Measurements from ENCODE around the gene RBM27.
"Not testable (repeated sequence)": the region's sequence is repeated elsewhere in the genome, so short reads cannot be mapped to it uniquely, and the experiment has no call there.

The RBM27 gene

DNA sequence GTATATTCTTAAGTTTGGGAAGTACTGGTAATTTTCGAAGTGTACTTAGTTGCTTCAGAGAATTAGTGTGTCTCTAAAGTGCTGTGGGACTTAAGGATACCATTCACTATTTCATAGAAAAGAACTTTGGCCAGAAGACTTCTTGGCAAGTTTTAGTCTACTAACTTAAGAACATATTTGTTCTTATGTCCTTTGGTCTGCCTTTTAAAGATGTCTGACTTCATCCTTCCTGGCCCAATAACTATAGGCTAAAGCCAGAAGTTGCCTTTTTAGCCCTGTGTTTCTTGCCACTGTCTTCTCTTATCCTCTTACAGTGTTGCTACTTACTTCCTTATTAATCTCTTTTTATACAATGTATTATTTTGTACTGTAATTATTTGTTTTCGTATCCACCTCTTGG is 6.3 kb downstream of the RBM27 start:
- DNase-seq: no peak

DNA sequence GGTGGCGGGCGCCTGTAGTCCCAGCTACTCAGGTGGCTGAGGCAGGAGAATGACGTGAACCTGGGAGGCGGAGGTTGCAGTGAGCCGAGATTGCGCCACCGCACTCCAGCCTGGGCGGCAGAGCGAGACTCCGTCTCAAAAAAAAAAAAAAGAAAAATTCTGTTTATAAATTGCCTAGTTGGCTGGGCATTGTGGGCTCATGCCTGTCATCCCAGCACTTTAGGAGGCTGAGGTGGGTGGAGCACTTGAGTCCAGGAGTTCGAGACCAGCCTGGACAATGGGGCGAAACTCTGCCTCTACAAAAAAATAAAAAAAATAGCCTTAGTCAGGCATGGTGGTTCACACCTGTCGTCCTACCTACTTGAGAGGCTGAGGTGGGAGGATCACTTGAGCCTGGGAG is 7.4 kb downstream of the RBM27 start:
- not testable (repeated sequence) for DNase-seq

DNA sequence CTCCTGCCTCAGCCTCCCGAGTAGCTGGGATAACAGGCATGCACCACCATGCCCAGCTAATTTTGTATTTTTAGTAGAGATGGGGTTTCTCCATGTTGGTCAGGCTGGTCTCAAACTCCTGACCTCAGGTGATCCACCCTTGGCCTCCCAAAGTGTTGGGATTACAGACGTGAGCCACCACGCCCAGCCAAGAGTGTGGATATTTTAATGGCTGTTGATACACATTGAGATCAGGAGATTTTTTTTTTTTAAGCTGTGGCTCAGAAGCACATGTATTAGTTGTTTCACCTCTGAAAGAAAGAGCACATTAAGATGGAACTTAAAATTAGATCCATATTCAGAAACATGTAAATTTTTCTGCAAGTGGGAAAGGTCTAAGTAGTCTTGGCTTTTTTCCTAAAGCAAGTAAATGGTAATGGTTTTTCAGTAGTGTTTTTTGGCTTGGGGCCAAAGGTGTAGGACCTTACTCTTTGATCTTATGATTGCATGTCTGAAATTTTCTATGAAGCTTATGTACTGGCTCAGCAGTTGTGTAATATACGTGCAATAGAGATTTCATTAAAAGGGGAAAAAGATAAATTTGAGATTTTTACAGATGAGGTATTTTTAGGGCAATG is 9.9 kb downstream of the RBM27 start:
- no peak for DNase-seq

DNA sequence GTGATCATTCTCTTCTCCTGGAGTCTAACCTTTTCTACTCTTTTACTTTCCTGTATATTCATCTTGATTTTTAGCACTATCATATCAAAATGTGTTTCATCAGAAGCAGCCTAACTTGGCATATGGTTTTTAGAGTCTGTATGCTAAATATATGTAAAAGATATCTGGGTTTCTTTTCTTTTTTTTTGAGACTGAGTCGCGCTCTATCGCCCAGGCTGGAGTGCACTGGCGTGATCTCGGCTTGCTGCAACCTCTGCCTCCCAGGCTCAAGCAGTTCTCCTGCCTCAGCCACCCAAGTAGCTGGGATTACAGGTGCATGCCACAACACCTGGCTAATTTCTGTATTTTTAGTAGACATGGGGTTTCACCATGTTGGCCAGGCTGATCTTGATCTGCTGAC is 11.5 kb downstream of the RBM27 start:
- DNase-seq: not testable (repeated sequence)

DNA sequence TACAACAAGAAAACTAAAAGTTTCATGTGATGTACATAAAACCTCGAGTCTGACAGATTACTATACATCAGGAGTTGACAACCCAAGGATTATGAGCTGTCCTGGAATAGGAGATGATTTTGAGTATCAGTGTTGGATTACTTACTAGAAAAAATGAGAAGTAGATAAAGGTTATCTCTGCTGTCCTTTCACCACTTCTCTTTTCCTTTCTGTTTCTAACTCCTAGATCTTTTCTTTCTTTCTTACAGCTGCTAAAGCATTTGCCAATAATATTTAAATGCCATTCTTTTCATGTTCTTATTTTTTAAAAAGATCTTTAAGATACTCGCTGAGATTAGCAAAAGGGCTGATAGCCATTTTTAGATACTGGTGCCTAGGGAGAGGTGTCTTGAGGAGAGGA is 14.8 kb downstream of the RBM27 start:
- no peak for DNase-seq

DNA sequence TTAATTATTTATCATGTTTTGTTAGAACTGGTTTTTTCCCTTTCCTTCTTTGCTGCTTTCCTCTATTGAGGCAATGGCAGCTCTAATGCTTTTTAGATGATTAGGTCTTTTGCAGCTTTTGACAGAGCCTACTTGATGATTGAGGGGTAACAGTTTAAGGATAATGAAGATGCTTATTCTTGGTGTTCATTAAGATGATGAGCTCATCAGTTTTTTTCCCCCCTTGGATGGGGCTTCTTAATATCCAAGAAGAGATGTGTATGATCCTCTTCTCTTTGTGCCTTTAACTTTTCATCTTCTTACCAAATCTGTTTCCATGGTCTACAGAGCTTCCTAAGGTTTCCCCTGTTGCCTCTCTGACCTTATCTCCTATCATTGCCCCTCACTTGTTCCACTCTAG is 15.8 kb downstream of the RBM27 start:
- no peak for DNase-seq

DNA sequence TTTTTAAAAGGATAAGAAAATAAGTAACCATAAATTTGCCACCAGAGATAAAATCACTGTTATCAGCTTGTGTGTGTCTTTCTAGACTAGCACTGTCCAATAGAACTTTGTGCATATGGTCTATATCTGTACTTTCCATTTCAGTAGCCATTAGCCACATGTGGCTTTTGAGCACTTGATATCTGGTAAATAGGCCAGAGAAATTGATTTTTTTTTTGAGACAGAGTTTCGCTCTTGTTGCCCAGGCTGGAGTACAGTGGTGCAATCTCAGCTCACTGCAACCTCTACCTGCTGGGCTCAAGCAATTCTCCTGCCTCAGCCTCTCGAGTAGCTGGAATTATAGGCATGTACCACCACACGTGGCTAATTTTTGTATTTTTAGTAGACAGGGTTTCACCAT is 17.8 kb downstream of the RBM27 start:
- no peak for DNase-seq

DNA sequence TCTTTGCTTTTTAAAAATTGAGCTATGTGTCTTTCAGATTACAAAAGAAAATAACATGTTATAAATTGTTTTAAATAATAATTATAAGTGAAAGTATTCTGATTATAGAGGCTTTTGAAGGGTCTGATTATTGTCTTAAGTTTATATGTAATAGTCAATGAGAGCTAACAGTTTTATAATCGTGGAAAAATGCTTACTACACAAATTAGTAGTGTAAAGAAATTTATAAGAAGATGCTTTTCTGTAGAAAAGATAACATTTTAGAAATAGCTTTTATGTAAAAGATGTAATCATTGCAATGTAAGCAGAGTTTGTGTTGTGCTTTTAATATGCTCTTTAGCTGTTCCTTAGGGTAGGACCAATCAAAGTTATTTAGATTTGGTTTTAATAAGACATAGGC is 18.6 kb downstream of the RBM27 start:
- no peak for DNase-seq

DNA sequence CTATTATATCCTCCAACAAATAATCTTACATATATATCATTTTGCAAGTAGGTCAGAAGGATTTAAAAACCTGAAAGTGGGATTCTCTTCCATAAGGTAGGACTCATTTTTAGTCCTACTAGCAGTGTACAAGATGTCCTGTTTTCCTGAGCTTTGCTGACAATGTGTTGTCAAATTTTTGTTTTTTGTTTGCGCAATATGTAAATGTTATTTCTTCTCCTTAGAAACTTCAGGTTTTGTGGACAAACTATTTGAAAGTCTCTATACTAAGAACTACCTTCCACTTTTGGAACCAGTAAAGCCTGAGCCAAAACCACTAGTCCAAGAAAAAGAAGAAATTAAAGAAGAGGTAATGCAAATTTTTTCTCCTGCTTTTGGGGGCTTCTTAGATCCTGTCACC is 19.8 kb downstream of the RBM27 start:
- no peak for DNase-seq

DNA sequence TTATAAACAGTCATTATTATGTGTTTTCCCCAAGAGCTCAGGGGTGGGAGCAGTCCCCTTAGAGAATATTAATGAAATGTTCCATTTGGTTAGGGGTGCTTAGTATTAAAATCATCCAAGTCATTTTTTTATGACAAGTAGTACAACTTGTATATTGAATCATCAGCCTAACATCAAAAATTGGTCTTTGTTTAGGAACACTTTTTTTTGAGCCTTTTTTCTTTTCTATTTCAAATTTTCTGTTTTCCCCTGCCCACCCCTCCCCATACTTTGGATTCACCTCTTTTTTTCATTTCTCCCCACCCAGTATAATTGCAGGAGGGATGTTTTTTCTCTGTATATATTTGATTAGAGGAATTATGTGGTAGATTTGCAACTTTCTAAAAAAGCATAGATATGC is 25.8 kb downstream of the RBM27 start:
- no peak for DNase-seq

DNA sequence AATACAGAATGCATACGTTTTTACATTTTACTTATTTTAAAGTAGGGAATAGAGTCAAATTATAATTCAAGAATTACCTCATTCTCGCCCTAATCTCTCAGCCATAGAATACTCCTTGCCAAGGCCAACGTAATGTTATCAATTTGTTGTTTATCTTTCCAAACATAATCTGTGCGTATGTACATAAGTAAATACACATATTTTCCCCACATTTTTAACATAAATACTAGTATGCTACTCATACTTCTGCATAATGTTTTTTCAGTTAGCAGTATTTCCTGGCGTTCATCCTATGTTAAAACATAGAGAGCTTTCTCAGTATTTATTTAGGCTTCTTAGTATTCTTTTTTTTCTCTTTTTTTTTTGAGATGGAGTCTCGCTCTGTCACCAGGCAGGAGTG is 28.8 kb downstream of the RBM27 start:
- no peak for DNase-seq

DNA sequence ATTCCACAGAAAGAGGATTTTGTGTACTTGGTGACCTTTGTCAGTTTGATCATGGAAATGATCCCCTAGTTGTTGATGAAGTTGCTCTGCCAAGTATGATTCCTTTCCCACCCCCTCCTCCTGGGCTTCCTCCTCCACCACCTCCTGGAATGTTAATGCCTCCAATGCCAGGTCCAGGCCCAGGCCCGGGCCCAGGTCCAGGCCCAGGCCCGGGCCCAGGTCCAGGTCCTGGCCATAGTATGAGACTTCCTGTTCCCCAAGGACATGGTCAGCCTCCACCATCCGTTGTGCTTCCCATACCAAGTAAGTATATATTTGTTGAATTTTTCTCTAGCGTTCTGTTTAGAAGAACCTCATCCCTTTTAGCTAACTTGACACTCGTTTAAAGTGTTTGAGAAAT is 30.0 kb downstream of the RBM27 start:
- no peak for DNase-seq

DNA sequence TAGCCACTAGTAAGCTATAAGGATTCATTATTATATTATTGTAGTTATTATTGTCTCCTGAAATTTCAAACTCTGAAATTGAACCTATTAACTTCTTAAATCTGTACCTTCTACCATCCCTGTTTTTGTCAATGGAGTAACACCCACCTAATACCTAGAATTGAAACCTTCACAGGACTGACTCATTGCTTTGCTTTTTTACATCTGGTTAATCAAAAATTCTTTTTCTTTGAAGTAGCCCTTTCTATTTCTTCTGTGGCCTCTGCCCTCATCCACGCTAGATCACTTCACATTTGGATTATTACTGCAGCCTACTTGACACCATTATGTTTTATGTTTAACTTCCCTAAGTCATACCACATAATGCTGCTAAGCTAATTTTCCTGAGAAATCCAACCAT is 35.6 kb downstream of the RBM27 start:
- no peak for DNase-seq

DNA sequence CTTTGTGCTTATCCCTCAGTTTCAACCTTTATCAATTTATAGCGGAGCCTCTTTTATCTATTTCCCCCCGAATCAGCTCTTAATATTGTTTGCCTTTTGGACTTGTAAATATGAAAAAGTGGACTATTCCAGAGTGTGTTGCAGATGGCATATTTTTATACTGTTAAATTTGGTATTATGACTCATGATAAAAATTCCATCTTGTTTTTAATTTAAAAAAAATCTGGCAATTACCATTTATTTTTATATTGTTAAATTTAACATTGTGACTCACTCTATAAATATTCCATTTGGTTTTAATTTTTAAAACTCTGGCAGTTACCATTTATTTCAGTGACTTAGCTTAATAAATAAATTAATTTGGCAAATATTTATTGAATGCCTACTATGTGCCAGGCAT is 37.5 kb downstream of the RBM27 start:
- no peak for DNase-seq

DNA sequence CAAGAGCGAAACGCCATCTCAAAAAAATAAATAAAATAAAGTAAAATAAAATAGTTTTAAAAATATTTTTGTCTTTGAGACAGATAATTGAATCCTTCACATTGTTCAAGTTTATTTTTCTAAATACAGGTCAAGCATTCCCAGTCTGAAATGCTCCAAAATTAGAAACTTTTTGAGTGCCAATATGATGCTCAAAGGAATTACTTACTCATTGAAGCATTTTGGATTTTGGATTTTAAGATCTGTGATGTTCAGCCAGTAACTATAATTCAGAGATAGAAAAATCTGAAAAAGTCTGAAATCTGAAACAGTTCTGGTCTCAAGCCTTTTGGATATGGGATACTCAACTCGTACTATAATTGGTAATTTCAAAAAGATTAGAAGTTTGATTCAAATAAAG is 39.8 kb downstream of the RBM27 start:
- no peak for DNase-seq

DNA sequence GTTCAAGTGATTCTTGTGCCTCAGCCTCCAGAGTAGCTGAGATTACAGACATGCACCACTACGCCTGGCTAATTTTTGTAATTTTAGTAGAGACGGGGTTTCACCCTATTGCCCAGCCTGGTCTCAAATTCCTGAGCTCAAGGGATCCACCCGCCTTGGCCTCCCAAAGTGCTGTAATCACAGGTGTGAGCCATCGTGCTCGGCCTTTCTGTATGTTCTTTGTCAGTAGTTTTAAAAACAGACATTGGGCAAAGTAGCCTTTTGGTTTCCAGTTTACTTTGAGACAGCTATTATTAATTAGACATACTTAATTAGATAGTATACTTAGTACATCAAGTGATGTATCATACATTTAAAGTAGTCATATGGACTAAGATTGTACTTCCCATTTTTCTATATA is 45.2 kb downstream of the RBM27 start:
- no peak for DNase-seq

DNA sequence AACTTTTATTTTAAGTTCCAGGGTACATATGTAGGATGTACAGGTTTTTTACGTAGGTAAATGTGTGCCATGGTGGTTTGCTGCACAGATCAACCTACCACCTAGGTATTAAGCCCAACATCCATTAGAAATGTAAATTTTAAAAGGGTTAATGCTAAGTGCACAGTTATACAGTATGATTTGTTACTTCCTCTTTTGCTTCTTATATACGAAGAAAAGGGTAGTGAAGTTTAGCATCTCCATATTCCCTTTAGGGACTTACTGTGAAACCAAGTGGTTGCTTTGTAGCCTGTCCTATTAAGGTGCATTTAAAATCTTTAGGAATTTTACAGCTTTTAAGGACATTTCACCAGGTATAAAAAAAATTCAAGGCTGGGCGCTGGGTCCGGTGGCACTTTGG is 46.4 kb downstream of the RBM27 start:
- DNase-seq: no peak
